ENCODE measurements around the gene KRTAP29-1.

DNA sequence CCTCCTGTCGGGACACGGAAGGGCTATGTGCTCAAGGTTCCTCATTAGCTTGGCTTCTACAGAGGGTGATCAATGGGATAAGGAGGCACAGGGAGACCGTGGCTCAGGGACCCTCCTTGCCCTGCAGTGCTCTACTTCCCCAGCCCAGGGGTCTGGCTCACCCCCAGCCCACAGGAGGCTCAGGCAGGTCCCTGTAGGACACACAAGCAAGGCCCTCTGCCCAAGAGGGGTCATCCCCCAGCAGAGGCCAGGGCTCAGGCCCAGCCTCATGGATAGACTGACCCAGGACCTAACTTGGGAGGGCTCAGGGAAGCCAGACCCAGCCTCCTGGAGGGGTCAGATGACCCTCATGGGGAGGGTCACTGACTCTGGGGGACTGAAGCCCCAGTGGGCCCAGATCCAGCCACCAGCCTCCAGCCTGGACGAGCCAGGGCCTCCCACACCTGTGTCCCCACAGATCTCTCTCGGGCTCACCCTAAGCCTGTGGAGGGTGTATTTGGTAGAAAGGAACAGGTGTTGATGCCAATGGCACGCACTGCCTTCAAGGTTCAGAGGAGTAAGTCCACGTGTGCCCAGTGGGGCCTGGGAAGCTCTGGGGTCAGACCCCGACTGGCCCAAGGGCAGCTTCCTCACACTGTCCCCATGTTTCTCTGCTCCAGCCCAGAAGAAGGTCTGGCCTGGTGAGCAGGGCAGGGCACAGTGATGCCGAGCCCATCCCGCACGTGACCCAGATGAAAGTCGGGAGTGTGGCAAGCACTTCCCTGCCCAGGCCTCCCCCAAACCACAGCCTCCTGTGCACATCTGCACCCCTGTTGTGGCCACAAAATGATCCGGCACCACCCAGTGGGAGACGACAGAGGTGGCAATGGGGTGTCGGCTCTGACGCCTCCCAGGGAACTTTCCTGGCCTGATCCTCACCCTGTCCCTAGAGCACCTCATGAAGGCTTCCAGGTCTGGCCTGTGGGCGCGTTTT, 23.8 kb upstream of the KRTAP29-1 start:
- no peak for TF ChIP-seq POLR2AphosphoS5 (IDR thresholded peaks at IDR 0.05; ENCODE audit: low read depth, low read length)
- TF ChIP-seq POLR2A (IDR thresholded peaks at IDR 0.05; ENCODE audit: low read depth, low read length): no peak
- no peak for TF ChIP-seq TAF1 (IDR thresholded peaks at IDR 0.05; ENCODE audit: borderline replicate concordance, low read depth, low read length)

Measured in GM12892 (cell line).